GM18951 (cell line): ENCODE results near the gene STMP1.

Source experiments
- POLR2A ChIP-seq: IDR thresholded peaks from 4 replicates; pipeline ENCODE4 v1.6.1; 2011; ENCODE audit warnings: mild to moderate bottlenecking; ENCODE audit not compliant: insufficient read length, insufficient read depth; ENCODE audit errors: extremely low read depth
- in situ Hi-C: fragments of 300-500 bp; cut with MboI; formaldehyde crosslinking; loops from one replicate; pipeline ENCODE4 v1.12.0; 2022; ENCODE audit warnings: low sequenced_read_pairs, mixed read lengths, inconsistent platforms; ENCODE audit not compliant: unreplicated experiment

Gene STMP1

DNA sequence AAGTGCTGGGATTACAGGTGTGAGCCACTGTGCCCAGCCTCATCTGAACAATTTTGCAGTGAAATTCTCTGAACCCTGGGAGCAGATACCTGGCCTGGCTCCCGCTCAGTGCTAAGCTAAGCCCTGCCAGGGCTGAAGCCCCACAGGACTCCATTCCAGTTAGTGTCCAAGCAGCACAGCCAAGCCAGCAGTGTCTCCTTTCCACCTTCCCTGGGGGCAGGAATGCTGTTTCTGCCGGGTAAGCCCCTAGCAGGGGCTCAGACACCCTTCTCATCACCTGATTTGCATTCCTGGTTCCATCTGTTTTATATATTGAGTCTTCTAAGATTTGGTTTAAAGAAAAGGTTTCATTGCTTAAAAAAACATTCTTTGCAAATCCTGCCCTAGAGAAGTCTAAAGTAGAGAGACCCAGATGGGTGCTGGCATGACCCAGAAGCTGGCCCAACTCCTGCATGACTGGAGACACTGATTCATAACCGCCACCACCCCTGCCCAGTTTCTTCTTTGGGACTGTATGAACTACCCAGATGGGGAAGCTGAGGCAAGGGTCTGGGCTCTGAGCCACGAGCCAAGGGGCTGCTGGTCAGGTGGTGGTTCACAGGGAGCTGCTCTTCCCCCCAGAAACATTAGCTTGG lies 51.6 kb downstream of the STMP1 start:
- in situ Hi-C loops, result no loop called here
- no peak for TF ChIP-seq POLR2A

DNA sequence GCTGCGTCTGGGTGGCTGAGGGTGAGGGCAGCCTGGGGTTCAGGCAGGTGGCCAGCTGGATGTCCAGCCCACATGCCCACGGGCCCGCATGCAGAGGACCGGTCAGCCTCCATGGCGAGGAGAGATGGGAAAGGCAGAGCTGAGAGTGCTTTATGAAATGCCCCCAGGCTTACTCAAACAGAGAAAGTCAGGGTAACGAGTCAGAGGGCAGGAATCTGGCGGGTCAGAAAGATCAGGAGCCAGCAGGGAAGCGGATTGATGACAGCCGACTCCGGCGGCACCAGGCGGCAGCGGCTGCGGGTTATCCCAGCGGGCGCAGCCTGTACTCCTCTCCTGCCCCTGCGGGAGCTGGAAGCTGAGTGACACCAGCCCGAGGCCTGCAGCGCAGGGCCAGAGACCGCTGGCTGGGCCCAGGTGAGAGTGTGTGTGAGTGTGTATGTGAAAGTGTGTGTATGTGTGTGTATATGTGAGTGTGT lies 52.3 kb downstream of the STMP1 start:
- no peak for TF ChIP-seq POLR2A
- in situ Hi-C loops, result no loop called here

DNA sequence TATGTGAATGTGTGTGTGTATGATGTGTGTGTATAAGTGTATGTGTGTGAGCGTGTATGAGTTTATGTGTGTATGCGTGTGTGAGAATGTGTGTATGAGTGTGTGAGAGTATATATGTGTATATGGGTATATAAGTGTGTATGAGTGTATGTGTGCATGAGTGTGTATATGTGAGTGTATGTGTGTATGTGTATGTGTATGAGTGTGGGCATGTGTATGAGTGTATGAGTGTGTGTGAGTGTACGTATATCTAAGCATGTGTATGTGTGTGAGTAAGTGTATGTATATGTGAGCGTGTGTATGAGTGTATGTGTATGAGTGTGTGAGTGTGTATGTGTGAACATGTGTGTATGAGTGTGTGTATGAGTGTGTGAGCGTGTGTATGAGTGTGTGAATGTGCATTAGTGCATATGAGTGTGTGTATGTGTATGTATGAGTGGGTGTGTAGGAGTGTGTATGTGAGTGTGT lies 52.8 kb downstream of the STMP1 start:
- in situ Hi-C loops, result no loop called here
- TF ChIP-seq POLR2A, result no peak

- in situ Hi-C loops, result no loop called here
- TF ChIP-seq POLR2A, result no peak
These were observed 53.4 kb downstream of the STMP1 start for GRCh38 chr7:135715673-135716072.

DNA sequence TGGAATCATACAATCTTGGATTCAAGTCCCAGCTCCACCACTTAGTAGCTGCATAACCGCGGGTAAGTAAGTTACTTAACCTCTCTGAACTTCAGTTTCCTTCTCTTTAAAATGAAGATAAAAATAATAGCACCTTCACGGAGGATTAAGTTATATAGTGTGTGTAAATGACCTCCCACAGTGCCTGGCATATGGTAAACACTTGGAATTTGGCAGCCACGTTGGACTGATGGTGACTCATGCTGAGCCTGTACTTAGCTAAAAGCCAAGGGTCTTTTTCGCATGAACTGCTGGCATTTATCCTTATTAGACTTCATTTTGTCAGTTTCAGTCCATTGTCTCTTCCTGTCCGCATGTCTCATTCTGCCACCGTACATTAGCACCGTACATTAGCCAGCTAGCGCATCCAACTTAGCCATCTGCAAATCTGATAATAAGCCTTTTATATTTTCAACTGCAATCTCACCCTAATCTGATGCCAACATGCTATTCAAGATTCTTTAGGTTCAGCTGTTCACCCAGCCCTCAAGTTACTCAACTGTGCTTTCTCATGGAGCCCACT lies 54.4 kb downstream of the STMP1 start:
- no peak for TF ChIP-seq POLR2A
- in situ Hi-C loops, result no loop called here

GRCh38 chr7:135717693-135718092 lies 55.4 kb downstream of the STMP1 start:
- no peak for TF ChIP-seq POLR2A
- in situ Hi-C loops, result no loop called here

GRCh38 chr7:135718219-135718618 lies 55.9 kb downstream of the STMP1 start:
- in situ Hi-C loops, result no loop called here
- TF ChIP-seq POLR2A, result no peak

DNA sequence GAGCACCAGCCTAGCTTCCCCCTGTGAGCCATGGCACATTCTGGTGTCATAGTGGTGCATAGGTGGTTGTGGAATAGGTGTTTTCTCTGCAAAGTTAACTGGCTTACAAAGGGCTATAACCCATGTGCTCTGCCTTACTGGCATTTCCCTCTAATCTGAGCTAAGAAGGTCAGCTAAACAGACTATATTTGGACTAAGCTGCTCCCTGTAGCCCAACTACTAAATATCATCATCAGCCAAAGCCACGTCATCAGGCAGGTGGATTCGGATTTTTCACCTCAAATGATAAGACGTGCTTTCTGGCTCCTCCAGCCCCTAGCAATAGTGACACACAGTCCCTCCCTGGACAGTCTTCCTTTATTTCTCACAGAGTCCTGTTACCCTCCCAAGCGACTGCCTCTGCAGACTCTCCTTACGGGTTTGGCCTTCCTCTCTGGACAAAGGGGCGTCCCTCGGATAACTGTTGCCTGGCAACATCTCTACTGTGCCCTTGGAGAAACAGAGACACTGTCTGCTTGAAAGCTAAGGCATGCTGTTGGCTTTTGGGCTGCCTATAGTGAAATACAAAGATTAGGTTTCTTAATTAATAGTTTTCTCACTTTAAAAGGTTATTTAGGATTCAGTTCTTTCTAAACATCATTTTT lies 56.6 kb downstream of the STMP1 start:
- TF ChIP-seq POLR2A, result no peak
- in situ Hi-C loops, result no loop called here

DNA sequence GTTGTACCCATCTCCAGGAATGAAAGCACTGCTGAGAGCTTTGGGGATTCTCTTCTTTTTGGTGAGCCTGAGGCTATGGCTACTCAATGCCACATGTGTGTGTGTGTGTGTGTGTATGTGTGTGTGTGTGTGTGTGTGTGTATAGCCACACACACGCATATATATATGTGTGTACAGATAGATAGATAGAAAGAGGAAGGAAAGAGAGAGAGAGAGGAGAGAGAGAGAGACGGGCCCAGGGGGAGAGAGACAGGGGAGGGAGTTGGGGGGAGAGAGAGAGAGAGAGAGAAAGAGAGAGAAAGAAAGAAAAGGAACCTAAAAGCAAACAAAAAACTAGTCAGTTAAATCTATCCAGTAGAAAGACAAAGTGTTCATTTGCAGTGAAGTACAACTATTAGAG lies 57.4 kb downstream of the STMP1 start:
- in situ Hi-C loops, result no loop called here
- TF ChIP-seq POLR2A, result no peak

DNA sequence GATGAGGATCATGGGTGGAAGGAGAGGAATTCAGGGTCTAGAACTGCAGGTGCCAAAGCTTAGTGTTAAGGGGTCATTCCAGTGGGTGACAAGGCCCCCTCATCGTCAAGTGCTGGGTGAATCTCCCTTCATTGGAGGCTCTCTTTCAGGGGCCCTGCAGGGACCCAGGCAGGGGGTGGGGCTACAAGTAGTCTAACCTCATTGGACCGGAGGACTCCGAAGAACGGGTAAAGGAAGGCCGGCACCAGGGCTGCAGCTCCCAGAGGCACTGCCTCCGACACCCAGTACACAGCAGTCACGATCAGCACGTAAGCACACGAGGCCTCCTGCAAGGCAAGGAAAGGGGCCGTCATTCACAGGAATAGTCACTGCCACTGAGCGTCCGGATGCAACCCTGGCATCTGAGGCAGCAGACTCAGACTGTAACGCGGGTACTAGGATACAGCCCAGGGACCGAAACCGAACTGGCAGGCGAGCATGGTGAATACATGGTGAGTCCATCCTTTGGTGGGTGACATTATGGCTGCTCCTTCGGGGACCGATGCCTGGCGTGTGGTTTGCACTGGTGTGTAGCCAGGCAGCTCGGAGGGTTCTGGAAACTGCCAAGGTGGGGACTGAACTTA lies 59.0 kb downstream of the STMP1 start:
- in situ Hi-C loops, result no loop called here
- no peak for TF ChIP-seq POLR2A

DNA sequence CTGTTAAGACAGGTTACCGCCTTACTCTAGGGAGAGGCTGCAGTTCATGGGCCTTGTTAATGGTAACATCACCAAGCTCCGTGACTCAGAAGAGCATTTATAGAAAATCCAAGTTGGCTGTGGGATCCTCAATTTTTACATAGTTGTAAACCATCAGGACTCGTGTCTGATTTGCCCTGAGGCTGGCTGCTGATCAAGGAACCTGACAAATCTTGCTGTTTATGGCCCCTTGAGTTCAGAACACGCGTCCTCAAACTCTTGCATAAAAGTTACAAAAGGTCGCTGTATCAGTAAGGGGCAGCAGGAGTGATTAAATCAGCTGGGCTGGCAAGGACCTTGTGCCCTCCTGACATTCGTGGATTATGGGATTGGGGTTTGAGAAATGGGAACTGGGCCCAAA lies 61.1 kb downstream of the STMP1 start:
- no peak for TF ChIP-seq POLR2A
- in situ Hi-C loops, result no loop called here
